Renal pelvis (tissue), 4 donors: ENCODE measurements around the gene GAMT. TPM values are rescaled to one million over a fixed set of nuclear protein-coding genes. Genes with fewer than 3 reads are reported as not detected.

ENCODE experiments used
- DNase-seq: peaks from one replicate; pipeline ENCODE4 v3.0.0-alpha.2; 2013
- polyA plus RNA-seq, 3 donors: library from polyadenylated mRNA; unstranded; fragments of 120-200 nt; gene quantifications; one replicate each; pipeline ENCODE4 v1.2.1, GENCODE V29; 2013; ENCODE audit not compliant: insufficient read length in 3 of 3

GAMT gene
- polyA plus RNA-seq, 3 donors: 31.5 to 42.9 (median 42.9) TPM

- DNase-seq: no peak
These were observed 36.3 kb upstream of the GAMT start for GRCh38 chr19:1437609-1438008.

- no peak for DNase-seq
These were observed 34.1 kb upstream of the GAMT start for GRCh38 chr19:1435378-1435989.

DNA sequence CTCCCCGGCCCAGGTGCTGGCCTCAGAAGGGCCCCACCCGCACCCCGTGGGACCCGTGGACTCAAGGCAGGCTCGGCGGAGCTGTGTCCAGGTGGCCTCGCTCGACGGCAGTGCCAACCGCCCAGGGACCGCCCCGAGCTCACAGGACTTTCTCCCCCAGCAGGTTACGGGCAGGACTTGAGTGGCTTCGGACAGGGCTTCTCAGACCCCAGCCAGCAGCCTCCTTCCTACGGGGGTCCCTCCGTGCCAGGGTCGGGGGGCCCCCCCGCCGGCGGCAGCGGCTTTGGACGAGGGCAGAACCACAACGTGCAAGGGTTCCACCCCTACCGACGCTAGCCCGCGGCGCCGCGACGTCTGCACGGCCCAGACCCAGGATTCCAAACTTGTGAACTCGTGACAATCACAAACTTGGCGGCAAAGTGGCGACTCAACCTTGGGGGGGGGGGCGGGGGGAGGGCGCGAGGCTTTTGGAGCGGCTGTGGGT is 33.3 kb upstream of the GAMT start:
- no peak for DNase-seq

DNA sequence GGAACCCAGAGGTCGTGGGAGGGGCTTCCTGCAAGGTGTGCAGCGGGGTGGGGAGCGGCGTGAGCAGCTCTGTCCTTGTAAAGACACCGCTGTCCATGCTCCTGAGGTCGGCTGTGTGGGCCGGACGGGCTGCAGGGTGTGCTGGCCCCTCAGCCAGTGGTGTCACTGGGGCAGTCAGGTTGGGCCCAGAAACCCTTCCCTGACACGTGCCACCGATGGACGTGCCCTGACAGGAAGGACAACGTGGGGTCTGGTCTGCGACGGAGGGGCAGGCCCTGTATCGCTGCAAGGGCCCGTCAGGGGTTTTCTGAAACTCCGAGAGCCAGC is 32.7 kb upstream of the GAMT start:
- no peak for DNase-seq

DNA sequence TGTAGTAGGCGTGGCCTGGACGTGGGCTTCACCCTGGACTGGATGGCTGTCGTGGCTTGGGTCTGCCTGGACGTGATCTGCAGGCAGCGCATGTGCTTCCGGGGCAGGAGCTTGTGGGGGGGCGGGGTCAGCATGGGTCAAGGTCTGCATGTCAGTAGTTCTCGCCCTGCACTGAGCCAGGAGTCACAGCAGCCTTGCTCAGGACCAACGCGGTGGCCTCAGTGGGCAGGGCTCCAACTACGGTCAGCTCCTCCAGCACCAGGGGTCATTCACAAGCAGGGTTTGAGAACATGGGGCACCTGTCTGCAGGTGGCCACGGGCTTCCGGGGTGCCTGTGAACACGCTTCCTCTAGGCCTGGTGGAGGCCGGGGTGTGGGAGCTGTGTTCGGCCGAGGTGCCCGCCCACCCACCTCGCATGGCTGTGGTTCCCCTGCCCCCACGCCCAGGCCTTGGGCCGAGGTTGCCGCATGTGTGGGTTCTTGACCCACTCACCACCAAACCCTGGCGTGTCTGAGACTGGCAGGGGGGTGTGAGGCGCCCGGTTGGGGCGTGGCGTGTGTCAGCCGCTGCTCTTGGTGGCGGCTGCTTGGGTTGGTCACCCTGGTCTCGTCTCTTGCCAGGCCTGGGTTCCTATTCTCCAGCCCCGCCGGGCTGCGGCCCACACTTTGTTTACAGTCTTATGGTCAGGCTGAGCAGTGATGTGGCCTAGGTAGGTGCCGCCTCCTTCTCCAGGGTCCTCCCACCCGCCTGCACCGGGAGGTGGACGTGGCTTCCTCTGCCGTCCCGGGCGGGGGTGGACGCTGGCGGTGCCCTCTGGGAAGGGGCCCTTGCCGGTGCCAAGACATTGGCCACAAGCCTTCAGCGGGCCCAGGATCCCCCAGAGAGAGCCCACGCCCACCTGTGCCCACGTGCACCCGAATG is 32.0 kb upstream of the GAMT start:
- DNase-seq: no peak

GRCh38 chr19:1432507-1432887 is 31.2 kb upstream of the GAMT start:
- no peak for DNase-seq

DNA sequence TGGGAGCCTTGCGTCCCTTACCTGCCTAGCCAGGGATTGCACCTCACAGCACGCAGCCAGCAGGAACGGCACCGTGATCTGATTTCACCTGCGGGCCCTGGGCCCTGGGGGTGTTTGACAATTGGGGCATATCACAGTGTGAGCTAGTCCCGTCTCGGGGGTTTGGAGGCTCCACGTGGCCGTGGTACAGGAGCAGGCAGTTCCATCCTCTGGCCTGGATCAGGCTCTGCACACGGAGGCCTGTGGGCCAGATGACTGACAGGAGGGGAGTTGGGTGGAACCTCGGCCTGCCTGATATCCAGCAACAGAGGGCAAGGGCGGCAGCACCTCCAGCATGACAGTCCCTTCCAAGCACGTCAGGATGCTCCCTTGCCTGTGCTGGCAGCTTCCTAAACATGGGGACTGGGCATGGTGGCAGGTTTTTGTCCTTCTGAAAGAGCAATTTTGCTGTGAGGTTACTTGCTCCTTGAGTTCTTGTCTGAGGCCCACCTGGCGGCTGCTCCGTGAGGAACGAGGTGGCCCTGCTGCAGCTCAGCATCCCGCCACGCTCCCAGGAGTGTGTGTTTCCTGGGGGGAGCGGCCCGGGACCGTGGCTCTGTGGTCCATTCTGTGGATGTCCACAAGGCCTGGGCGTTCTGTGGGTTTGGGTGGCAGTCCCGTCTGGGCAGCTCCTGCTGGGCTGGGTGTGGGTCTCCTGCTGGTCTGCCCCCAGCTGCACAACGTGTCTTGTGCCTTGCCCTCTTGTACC is 30.6 kb upstream of the GAMT start:
- DNase-seq: no peak

DNA sequence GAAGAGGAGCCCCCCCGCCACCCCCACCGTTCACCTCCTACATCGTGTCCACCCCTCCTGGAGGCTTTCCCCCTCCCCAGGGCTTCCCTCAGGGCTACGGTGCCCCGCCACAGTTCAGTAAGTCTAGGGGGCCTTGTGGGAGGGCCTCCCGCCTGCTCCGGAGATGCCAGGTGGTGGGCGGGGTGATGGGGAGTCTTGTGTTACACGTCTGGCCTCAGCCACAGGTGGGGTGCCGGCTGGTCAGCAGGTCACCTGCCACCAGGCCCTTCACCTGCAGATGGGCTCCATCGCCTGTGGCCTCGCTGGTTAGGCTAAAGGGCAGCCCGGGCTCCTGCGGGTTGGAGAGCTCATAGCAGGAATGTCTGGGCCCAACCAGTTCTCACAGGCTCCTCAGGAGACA is 28.9 kb upstream of the GAMT start:
- no peak for DNase-seq

GRCh38 chr19:1429750-1430149 is 28.4 kb upstream of the GAMT start:
- DNase-seq: no peak

GRCh38 chr19:1428738-1429391 is 27.5 kb upstream of the GAMT start:
- no peak for DNase-seq

DNA sequence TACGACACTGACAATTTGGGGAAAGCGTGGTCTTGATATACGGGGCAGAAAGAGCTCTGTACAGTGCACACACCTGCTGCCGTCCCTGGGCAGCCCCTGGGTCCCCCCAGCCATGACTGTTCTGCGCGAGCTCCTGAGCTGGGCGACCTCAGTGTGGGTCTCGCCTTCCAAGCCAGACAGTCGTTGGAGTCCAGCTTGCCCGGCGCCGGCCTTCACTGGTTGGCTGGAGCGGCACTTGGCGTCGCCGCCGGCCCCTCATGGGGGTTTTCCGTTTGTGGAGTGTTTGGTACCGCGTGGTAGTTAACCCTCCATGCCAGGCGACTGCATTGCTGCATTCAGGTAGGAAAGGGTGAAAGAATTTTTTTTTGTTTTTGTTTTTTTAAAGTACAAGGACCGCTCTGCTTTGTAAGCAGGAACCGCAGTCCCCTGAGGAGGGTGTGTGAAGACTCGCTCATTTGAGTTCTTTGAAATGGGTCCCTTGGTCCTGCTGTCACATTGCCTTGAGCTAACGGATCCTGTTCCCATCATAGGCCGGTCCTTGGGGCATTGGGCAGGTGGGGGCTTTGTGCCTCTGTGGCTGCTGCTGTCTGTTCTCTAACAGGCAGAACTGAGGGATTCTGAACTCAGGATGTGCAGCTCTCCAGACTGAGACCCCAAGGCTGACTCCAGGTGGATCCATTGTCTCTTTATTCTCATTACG is 26.0 kb upstream of the GAMT start:
- DNase-seq: no peak

DNA sequence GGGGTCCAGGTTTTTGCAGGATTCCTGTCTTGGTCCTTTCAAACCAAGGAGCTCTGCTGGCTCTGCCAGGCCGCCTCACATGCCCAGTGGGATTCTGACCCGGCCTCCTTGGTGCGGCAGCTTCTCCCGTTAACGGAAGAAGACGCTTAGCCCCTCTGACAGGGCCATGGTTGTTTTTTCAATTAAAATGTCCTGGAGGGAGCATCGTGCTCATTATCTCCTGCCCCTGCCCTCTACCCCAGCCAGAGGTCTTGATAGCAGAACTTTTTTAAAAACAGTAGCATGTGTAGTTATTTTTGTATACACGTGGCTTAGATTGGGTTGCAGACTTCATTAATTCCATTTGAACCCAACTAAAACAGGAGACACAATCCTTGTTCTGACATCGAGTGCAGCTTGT is 25.4 kb upstream of the GAMT start:
- no peak for DNase-seq

- DNase-seq: no peak
These were observed 24.6 kb upstream of the GAMT start for GRCh38 chr19:1425902-1426301.

GRCh38 chr19:1425102-1425837 is 23.9 kb upstream of the GAMT start:
- no peak for DNase-seq

GRCh38 chr19:1424192-1424955 is 23.0 kb upstream of the GAMT start:
- no peak for DNase-seq

DNA sequence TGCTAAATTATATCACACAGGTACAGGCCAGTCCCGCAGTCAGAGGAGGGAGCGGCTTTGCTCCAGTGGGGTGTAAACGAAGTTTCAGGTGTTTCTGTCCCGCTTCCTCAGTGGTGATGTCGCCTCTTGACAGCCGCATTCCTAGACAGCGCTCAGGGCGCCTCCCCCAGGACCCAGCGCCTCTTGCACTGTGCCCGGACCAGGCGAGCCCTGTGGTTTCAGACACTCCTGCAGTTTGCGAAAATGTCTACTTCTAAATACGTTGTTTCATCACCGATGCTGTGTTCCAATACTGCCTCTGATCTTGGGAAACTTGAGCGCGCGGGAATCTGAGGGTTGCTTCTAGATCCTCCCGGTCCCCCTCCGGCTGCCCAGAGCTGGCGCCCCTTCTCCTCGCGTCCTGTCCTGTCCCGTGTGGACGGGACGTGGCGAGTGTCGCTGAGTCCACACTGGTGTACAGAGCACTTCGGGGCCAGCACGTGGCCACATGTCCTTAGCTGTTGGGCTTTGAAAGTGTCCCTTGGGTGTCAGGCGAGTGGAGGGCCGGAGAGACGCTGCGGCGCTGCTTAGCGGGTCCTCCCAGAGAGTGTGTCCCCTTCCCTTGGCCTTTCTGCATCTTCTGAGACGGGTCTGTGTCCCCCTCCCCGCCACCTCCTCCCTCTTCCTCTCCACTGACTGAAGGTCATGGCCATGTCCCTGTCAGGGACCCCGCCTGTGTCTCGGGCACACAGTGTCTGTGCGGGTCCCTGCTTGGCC is 22.3 kb upstream of the GAMT start:
- no peak for DNase-seq

DNA sequence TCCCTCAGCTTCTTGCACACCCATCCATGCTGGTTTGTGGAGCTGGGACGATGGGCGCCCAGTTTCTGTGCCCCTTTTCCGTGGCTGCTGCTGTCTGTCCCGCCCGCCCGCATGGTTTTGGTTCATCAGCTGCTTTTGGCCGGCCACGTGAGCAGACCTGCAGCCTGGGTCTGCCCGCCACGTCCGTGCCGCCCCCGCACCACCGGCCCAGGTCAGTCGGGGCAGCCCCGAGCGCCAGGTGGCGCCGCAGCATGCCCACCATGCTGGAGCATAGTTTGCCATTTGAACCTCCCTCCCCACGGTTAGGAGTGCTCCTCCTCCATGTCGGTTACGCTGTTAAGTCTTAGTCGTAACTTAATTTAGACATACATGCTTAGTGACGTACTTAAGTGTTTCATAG is 21.6 kb upstream of the GAMT start:
- no peak for DNase-seq

GRCh38 chr19:1422360-1422759 is 21.0 kb upstream of the GAMT start:
- DNase-seq: no peak

- DNase-seq: no peak
These were observed 20.6 kb upstream of the GAMT start for GRCh38 chr19:1421958-1422305.
